ENCODE measurements around the gene CDK17. TPM values are rescaled to one million over a fixed set of nuclear protein-coding genes. Genes with fewer than 3 reads are reported as not detected.
A peak's percentile ranks its signal among the peaks of the same experiment; 100 is the strongest.
"Not testable (repeated sequence)": the region's sequence is repeated elsewhere in the genome, so short reads cannot be mapped to it uniquely, and the experiment has no call there.

CDK17 gene
- total RNA-seq, 1 donor from 2014 or later, result 72.4 TPM

- no peaks in the 10 kb centered on the region for H3K36me3 ChIP-seq
Observed at GRCh38 chr12:96420277-96420835, 20.1 kb upstream of the CDK17 start.

GRCh38 chr12:96419576-96420276, 19.5 kb upstream of the CDK17 start:
- H3K4me3 ChIP-seq, result no peak overlapping the region
- TF ChIP-seq POLR2AphosphoS5 (IDR thresholded peaks at IDR 0.05; ENCODE audit: insufficient read depth in 1 of 2, low read depth in 1 of 2) (no peak), POLR2A (IDR thresholded peaks at IDR 0.05) (no peak)
- TF ChIP-seq, protein P1, sequence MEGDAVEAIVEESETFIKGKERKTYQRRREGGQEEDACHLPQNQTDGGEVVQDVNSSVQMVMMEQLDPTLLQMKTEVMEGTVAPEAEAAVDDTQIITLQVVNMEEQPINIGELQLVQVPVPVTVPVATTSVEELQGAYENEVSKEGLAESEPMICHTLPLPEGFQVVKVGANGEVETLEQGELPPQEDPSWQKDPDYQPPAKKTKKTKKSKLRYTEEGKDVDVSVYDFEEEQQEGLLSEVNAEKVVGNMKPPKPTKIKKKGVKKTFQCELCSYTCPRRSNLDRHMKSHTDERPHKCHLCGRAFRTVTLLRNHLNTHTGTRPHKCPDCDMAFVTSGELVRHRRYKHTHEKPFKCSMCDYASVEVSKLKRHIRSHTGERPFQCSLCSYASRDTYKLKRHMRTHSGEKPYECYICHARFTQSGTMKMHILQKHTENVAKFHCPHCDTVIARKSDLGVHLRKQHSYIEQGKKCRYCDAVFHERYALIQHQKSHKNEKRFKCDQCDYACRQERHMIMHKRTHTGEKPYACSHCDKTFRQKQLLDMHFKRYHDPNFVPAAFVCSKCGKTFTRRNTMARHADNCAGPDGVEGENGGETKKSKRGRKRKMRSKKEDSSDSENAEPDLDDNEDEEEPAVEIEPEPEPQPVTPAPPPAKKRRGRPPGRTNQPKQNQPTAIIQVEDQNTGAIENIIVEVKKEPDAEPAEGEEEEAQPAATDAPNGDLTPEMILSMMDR (IDR thresholded peaks at IDR 0.05), result no peak
- intact Hi-C loops (cut with DNase I), result no loop called here
- H3K9me3 ChIP-seq, result no peaks in the 10 kb centered on the region
- no peaks in the 10 kb centered on the region for H3K36me3 ChIP-seq
- DNase-seq (ENCODE audit: extremely low spot score in 2 of 2), result no peak
- no peaks in the 10 kb centered on the region for H3K27me3 ChIP-seq
- peak overlapping the region; percentile 30 for H3K27ac ChIP-seq
- H3K4me1 ChIP-seq, result peaks cover 26% of the 10 kb centered on the region

More at GRCh38 chr12:96420277-96420835, 20.1 kb upstream of the CDK17 start:
- Histone ChIP-seq H3K4me1 (peaks cover 26% of the 10 kb centered on the region), H3K9me3 (no peaks in the 10 kb centered on the region), H3K4me3 (no peak overlapping the region), H3K27ac (peak overlapping the region; percentile 61), H3K27me3 (no peaks in the 10 kb centered on the region)
- intact Hi-C loops (cut with DNase I), result no loop called here
- no peak for TF ChIP-seq POLR2AphosphoS5 (IDR thresholded peaks at IDR 0.05; ENCODE audit: insufficient read depth in 1 of 2, low read depth in 1 of 2)
- DNase-seq (ENCODE audit: extremely low spot score in 2 of 2), result no peak

- intact Hi-C loops (cut with DNase I); DNase-seq (ENCODE audit: extremely low spot score in 2 of 2); H3K9me3 ChIP-seq; H3K27ac ChIP-seq; H3K36me3 ChIP-seq; H3K4me3 ChIP-seq; H3K27me3 ChIP-seq: not testable (repeated sequence)
- peaks cover 26% of the 10 kb centered on the region for H3K4me1 ChIP-seq
Observed at GRCh38 chr12:96417688-96418087, 17.4 kb upstream of the CDK17 start.

- DNase-seq (ENCODE audit: extremely low spot score in 2 of 2), result no peak
- Histone ChIP-seq H3K27me3 (no peaks in the 10 kb centered on the region), H3K27ac (no peak overlapping the region), H3K4me3 (no peak overlapping the region), H3K9me3 (no peaks in the 10 kb centered on the region), H3K36me3 (no peaks in the 10 kb centered on the region), H3K4me1 (peaks cover 23% of the 10 kb centered on the region)
- intact Hi-C loops (cut with DNase I), result no loop called here
- TF ChIP-seq POLR2AphosphoS5 (IDR thresholded peaks at IDR 0.05; ENCODE audit: insufficient read depth in 1 of 2, low read depth in 1 of 2) (peak in 1 of 2 donors; percentile 18), POLR2A (IDR thresholded peaks at IDR 0.05) (no peak)
- TF ChIP-seq, protein P1 (IDR thresholded peaks at IDR 0.05), result no peak
Observed at GRCh38 chr12:96416033-96416799, 16.0 kb upstream of the CDK17 start.

DNA sequence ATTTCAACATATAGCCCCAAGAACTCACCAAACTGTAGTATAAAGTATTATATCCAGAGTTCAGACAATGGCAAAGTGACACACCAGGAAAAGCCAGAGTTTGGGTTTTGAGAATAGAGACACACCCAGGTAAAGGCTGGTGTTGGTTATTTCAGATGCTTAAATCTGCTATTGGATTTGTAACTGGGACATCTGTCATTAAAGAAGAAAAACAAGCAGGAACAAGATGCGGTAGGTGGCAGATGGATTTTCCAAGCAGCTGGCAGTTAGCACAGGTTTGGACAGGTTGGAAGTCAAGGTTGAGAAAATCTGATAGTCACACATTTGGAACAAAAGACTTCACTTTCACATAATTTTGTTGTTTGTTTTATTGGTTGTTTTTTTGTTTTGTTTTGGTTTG, 14.4 kb upstream of the CDK17 start:
- H3K27ac ChIP-seq, result no peak overlapping the region
- no peaks in the 10 kb centered on the region for H3K9me3 ChIP-seq
- no peaks in the 10 kb centered on the region for H3K27me3 ChIP-seq
- H3K36me3 ChIP-seq, result no peaks in the 10 kb centered on the region
- DNase-seq (ENCODE audit: extremely low spot score in 2 of 2), result no peak
- intact Hi-C loops (cut with DNase I), result no loop called here
- TF ChIP-seq POLR2AphosphoS5 (IDR thresholded peaks at IDR 0.05; ENCODE audit: insufficient read depth in 1 of 2, low read depth in 1 of 2) (peak in 1 of 2 donors; percentile 61), POLR2A (IDR thresholded peaks at IDR 0.05) (no peak)
- TF ChIP-seq, protein P1 (IDR thresholded peaks at IDR 0.05), result no peak
- no peak overlapping the region for H3K4me3 ChIP-seq
- peaks cover 9% of the 10 kb centered on the region for H3K4me1 ChIP-seq
